Urinary bladder (tissue), 4 donors: Measurements from ENCODE around the gene FAM90A26. TPM values are rescaled to one million over a fixed set of nuclear protein-coding genes. Genes with fewer than 3 reads are reported as not detected.
"Not testable (repeated sequence)": the region's sequence is repeated elsewhere in the genome, so short reads cannot be mapped to it uniquely, and the experiment has no call there.

ENCODE experiments used
- DNase-seq: peaks from one replicate; pipeline ENCODE4 v3.0.0-alpha.2; 2015; ENCODE audit errors: extremely low spot score
- H3K27ac ChIP-seq: one replicate; pipeline ENCODE4 v1.5.1; 2013; ENCODE audit warnings: low read depth, mild to moderate bottlenecking, moderate library complexity
- H3K36me3 ChIP-seq: one replicate; pipeline ENCODE4 v1.6.1; 2013; ENCODE audit warnings: mild to moderate bottlenecking, moderate library complexity; ENCODE audit not compliant: insufficient read depth
- H3K4me1 ChIP-seq: one replicate; pipeline ENCODE4 v1.6.1; 2013; ENCODE audit warnings: mild to moderate bottlenecking, moderate library complexity; ENCODE audit not compliant: insufficient read depth
- H3K4me3 ChIP-seq: one replicate; pipeline ENCODE4 v1.5.1; 2013; ENCODE audit warnings: low read depth, low read length
- WGBS: extraction: QIAGEN DNeasy Blood & Tissue Kit; methylation state at CpG from one replicate; pipeline ENCODE4 v1.1.7; 2013; 5-methylcytosine and 5-hydroxymethylcytosine counted together
- polyA plus RNA-seq: library from polyadenylated mRNA; stranded (reverse); fragments of 200-250 nt; gene quantifications from one replicate; pipeline ENCODE4 v1.2.3, GENCODE V29; 2013
- total RNA-seq: library from RNA; depleted of rRNA; stranded (reverse); fragments of >200 nt; gene quantifications from one replicate; pipeline ENCODE4 v1.2.3, GENCODE V29; 2014
- donor health status: healthy with polysubstance abuse.
- donor health status: healthy.

Gene FAM90A26
- total RNA-seq (not detected), polyA plus RNA-seq (not detected)

- H3K4me1 ChIP-seq, DNase-seq, H3K27ac ChIP-seq, H3K4me3 ChIP-seq, H3K36me3 ChIP-seq: not testable (repeated sequence)
- WGBS = 75% methylated on average over 10 of the region's 11 CpGs
These were observed at the start of gene FAM90A26 for GRCh38 chr4:9169791-9170459. FAM90A26 (plus strand) TSS chr4:9170409; CDS start chr4:9173173, 2,764 bp downstream.

GRCh38 chr4:9122711-9123110 is 47.5 kb upstream of the FAM90A26 start:
- H3K4me1 ChIP-seq, H3K27ac ChIP-seq, H3K4me3 ChIP-seq, DNase-seq, H3K36me3 ChIP-seq: not testable (repeated sequence)
- 86% methylated on average over 8 of the region's 8 CpGs for WGBS

GRCh38 chr4:9123572-9124007 is 46.6 kb upstream of the FAM90A26 start:
- DNase-seq = peak; percentile 50
- H3K27ac ChIP-seq, H3K36me3 ChIP-seq, H3K4me1 ChIP-seq, H3K4me3 ChIP-seq: not testable (repeated sequence)
- 1% methylated on average over 13 of the region's 13 CpGs for WGBS

GRCh38 chr4:9125601-9126161 is 44.5 kb upstream of the FAM90A26 start:
- H3K27ac ChIP-seq, DNase-seq, H3K4me3 ChIP-seq, H3K36me3 ChIP-seq, H3K4me1 ChIP-seq: not testable (repeated sequence)
- 61% methylated on average over 3 of the region's 3 CpGs for WGBS

GRCh38 chr4:9131420-9131819 is 38.8 kb upstream of the FAM90A26 start:
- H3K4me3 ChIP-seq, DNase-seq, H3K4me1 ChIP-seq, H3K36me3 ChIP-seq, H3K27ac ChIP-seq: not testable (repeated sequence)
- 44% methylated on average over 7 of the region's 7 CpGs for WGBS

GRCh38 chr4:9132849-9133248 is 37.4 kb upstream of the FAM90A26 start:
- not testable (repeated sequence) for DNase-seq, H3K36me3 ChIP-seq, H3K4me3 ChIP-seq, H3K4me1 ChIP-seq, H3K27ac ChIP-seq
- 90% methylated on average over 4 of the region's 4 CpGs for WGBS

GRCh38 chr4:9134011-9134410 is 36.2 kb upstream of the FAM90A26 start:
- not testable (repeated sequence) for H3K27ac ChIP-seq, DNase-seq, H3K36me3 ChIP-seq, H3K4me1 ChIP-seq, H3K4me3 ChIP-seq
- 92% methylated on average over 5 of the region's 5 CpGs for WGBS

- DNase-seq, H3K27ac ChIP-seq, H3K36me3 ChIP-seq, H3K4me3 ChIP-seq, H3K4me1 ChIP-seq: not testable (repeated sequence)
- 18% methylated on average over 12 of the region's 12 CpGs for WGBS
These were observed 35.7 kb upstream of the FAM90A26 start for GRCh38 chr4:9134556-9134955.

GRCh38 chr4:9141050-9141449 is 29.2 kb upstream of the FAM90A26 start:
- not testable (repeated sequence) for H3K36me3 ChIP-seq, H3K4me1 ChIP-seq, DNase-seq, H3K4me3 ChIP-seq, H3K27ac ChIP-seq
- 90% methylated on average over 11 of the region's 11 CpGs for WGBS

GRCh38 chr4:9142786-9143185 is 27.4 kb upstream of the FAM90A26 start:
- not testable (repeated sequence) for H3K4me1 ChIP-seq, H3K36me3 ChIP-seq, H3K4me3 ChIP-seq, H3K27ac ChIP-seq, DNase-seq
- 88% methylated on average over 6 of the region's 6 CpGs for WGBS

- no peak overlapping the region for H3K4me3 ChIP-seq
- H3K27ac ChIP-seq = no peak overlapping the region
- no peak for DNase-seq
- no peaks in the 10 kb centered on the region for H3K36me3 ChIP-seq
- WGBS = 97% methylated on average over 27 of the region's 27 CpGs
- no peaks in the 10 kb centered on the region for H3K4me1 ChIP-seq
These were observed 26.7 kb upstream of the FAM90A26 start for GRCh38 chr4:9143421-9144080.

- 86% methylated on average over 9 of the region's 9 CpGs for WGBS
These were observed 23.2 kb upstream of the FAM90A26 start for GRCh38 chr4:9146967-9147366.

GRCh38 chr4:9147368-9147767 is 22.8 kb upstream of the FAM90A26 start:
- DNase-seq, H3K36me3 ChIP-seq, H3K4me1 ChIP-seq, H3K27ac ChIP-seq, H3K4me3 ChIP-seq: not testable (repeated sequence)
- 96% methylated on average over 4 of the region's 4 CpGs for WGBS

More at GRCh38 chr4:9146967-9147366, 23.2 kb upstream of the FAM90A26 start:
- no peak overlapping the region for H3K4me3 ChIP-seq
- no peaks in the 10 kb centered on the region for H3K4me1 ChIP-seq
- DNase-seq = no peak
- H3K27ac ChIP-seq = no peak overlapping the region
- H3K36me3 ChIP-seq = no peaks in the 10 kb centered on the region
